Activated T-cell treated with anti-CD3 and anti-CD28 coated beads for 4 hours (primary cell): Measurements from ENCODE around the gene CSRNP3.

Experiments
- DNase-seq: peaks from one replicate; pipeline ENCODE4 v3.0.0-alpha.2; 2020

CSRNP3 gene

DNA sequence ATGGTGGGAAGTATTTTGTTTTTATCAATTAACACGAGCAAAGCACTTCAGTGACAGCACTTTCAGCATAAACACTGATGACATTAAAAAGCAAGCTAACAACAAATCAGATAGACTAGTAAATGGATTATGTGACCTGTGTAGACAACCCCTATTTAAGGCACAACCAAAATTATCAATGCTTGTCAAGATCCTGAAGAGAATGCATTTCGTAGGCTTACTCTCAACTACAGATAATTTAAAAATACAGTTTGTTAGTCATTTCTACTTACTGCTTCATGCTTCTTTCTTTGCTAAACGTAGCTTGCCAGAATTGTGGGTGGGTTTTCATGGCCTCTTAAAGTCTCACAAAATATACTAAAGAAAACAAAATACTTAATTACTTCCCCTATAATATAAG lies 3.4 kb downstream of the CSRNP3 start:
- DNase-seq, result no peak

GRCh38 chr2:165474619-165475276 lies 5.2 kb downstream of the CSRNP3 start:
- DNase-seq, result no peak

- DNase-seq, result no peak
Measured at GRCh38 chr2:165475277-165476004, 5.9 kb downstream of the CSRNP3 start.

DNA sequence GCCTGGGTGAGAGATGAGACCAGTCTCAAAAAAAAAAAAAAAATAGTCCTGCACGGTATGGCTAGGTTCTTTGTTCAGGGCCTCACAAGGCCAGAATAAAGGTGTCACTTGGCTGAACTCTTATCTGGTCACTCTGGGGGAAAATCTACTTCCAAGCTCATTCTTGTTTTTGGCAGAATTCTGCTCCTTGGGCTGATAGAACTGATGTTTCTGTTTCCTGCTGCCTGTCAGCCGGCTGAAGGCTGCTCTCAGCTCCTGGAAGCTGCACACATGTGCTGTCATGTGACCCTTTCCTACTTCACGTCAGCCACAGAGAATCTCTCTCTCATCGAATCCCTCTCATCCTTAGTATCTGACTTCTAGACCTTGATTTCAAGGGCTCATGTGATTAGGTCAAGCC lies 10.4 kb downstream of the CSRNP3 start:
- no peak for DNase-seq

GRCh38 chr2:165494573-165494972 lies 25.1 kb downstream of the CSRNP3 start:
- no peak for DNase-seq

- DNase-seq, result no peak
Measured at GRCh38 chr2:165497659-165498317, 28.3 kb downstream of the CSRNP3 start.

- DNase-seq, result no peak
Measured at GRCh38 chr2:165499131-165499530, 29.6 kb downstream of the CSRNP3 start.

- no peak for DNase-seq
Measured at GRCh38 chr2:165500001-165500400, 30.5 kb downstream of the CSRNP3 start.

GRCh38 chr2:165500816-165501215 lies 31.3 kb downstream of the CSRNP3 start:
- DNase-seq, result no peak

- DNase-seq, result no peak
Measured at GRCh38 chr2:165505514-165505913, 36.0 kb downstream of the CSRNP3 start.

- DNase-seq, result no peak
Measured at GRCh38 chr2:165508927-165509326, 39.4 kb downstream of the CSRNP3 start.

DNA sequence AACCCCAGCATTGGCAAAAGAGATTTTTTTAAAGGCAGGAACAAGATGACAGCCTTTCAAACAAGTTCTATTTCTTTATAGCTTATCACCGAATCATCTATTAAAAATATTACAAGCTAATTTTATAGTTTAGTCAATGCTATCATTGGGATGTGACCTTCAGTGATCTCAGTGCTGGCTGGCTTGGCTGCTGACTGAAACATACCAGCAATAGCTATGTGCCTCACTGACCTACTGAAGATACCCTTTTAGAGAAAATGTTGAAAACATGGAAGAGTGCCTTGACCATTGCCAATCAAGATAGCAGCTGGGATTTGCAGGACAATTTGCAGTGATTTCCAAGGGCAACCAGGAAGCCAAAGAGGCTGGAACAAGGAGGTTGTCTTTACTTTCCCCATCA lies 44.0 kb downstream of the CSRNP3 start:
- no peak for DNase-seq

- no peak for DNase-seq
Measured at GRCh38 chr2:165518611-165519010, 49.1 kb downstream of the CSRNP3 start.

DNA sequence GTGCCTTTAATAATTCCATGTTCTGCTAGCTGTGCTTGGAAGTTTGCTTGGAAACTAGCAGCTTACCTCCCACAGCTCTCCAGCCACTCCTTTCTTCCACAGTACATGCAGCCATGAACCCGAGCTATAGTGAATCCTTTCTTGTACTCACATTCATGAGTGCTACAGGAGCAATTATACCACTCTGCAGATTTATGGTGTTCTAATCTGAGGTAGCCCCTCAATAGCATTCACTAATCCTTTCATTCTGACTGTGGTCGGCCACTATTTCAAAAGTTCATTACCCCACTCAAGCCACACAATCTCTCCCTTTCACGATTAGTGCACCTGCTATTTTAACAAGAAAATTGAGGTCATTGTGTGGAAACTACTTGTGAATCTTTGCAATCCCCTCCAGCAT lies 53.2 kb downstream of the CSRNP3 start:
- no peak for DNase-seq

DNA sequence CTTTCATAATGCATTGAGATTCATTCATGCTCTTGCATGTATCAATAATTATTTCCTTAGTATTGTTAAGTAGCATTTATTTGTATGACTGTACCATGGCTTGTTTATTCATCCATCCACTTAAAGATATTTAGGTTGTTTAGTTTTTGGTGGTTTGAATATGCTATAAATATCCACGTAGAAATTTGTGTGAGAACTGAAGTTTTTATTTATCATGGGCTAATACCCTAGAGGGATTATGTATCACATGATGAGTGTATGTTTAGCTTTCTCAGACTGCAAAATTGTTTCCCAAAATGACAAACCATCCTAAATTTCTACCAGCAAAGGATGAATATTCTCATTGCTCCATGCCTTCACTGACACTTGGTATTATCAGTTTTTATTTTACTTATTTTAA lies 55.2 kb downstream of the CSRNP3 start:
- no peak for DNase-seq

GRCh38 chr2:165528691-165529090 lies 59.2 kb downstream of the CSRNP3 start:
- no peak for DNase-seq

DNA sequence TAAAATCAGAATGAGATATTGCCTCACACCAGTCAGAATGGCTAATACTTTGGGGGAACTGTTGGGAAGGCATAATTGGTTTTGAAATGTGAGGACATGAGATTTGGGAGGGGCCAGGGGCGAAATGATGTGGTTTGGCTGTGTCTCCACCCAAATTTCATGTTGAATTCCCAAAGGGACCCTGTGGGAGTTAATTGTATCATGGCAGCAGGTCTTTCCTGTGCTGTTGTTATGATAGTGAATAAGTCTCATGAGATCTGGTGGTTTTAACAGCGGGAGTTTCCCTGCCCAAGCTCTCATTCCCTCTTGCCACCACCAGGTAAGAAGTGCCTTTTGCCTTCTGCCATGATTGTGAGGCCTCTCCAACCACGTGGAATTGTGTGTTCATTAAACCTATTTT lies 59.6 kb downstream of the CSRNP3 start:
- DNase-seq, result no peak

GRCh38 chr2:165533331-165533730 lies 63.8 kb downstream of the CSRNP3 start:
- DNase-seq, result no peak

DNA sequence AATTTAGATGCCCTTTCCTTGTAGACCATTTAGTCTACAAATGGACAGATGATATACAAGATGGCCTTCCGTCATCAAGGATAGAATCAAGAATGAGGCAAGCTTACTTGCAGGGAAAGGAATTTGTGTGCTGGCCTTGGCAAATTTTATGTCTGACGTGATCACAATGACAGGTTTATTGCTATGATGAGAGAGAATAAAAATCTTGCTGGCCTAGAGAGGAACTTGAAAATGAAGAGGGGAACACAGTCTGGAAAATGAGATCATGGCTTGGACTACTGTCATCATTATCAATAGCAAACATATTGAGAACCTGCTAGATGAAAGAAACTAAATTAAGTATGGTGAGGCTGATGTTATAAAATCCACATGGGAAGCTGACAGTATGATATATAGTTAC lies 66.0 kb downstream of the CSRNP3 start:
- no peak for DNase-seq

DNA sequence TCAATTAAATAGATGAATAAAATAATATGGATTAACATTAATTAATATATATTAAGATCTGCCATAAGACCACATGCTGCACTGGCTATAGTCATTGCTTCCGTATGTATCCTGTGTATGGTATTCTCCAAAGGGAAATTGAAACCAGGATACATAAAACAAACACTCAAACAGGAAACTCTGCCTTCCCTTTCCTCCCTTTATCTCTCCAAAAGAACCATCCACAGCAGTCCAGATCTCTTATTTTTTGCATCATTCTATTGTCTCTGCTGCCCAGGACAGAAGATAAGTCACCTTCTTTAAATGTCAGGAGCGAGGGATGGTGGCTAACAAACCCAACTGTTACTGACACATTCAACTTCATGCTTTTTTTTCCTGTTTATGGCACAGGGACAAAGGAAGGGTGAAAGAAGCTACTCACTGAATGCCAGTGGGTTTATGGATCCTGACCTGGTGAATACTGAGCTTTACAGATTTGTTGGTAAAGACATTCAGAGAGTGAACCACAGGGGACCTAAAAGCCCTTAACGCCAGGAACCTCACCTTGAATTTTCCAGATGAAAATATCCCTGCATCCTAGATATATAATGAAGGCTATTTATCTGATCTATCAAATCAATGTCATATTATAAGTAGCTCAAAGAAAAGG lies 67.5 kb downstream of the CSRNP3 start:
- DNase-seq, result no peak

GRCh38 chr2:165539985-165540384 lies 70.5 kb downstream of the CSRNP3 start:
- DNase-seq, result no peak

DNA sequence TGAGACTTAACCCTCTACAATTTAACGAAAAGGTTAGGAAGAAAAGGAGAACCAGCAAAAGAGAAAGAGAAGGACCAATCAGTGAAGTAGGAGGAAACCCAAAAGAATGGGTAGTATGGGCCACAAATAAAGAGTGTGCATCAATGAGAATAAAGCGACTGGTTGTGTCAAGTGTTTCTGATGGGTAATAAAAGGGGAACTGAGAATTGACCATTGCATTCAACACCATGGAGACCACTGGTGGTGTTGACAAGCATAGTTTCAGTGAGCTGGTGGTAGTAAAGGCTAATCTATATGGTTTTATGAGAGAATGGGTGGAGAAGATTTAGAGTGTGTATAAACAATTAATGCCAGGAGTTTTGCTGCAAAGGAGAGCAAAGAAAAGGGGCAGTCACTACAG lies 75.4 kb downstream of the CSRNP3 start:
- DNase-seq, result no peak

GRCh38 chr2:165547900-165548299 lies 78.4 kb downstream of the CSRNP3 start:
- DNase-seq, result no peak

DNA sequence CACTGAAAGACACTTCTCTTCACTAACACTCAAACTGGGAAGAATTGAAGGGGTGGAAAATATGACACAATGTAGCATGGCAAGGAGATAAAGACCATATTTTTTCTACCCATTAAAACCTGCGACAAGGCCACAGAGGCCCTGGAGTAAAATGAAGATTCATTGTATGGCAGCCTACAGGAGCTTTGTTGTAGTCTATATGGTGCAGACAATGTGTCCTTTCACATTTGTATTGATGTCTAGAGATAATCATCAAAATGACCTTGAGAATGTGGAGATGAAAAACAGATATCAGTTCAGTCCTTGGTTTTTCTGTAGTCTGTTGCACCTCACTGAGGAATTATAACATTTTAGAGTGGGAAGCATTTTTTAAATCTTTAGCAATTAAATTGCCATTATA lies 80.1 kb downstream of the CSRNP3 start:
- DNase-seq, result no peak
